HG03460 (cell line): ENCODE results near the gene TACR2.
"Not testable (repeated sequence)": the region's sequence is repeated elsewhere in the genome, so short reads cannot be mapped to it uniquely, and the experiment has no call there.

Source experiments
- ATAC-seq: cut with Tn5 transposase; IDR thresholded peaks from one replicate; pipeline ENCODE4 v1.9.1; 2021; ENCODE audit not compliant: unreplicated experiment

The TACR2 gene

GRCh38 chr10:69451209-69451783, 34.6 kb upstream of the TACR2 start, which contains the start of gene TSPAN15:
Gene TSPAN15 (plus strand): TSS chr10:69451465. CDS start chr10:69451595, 130 bp downstream.
- ATAC-seq = peak; percentile 84

GRCh38 chr10:69450395-69450794, 33.7 kb upstream of the TACR2 start:
- not testable (repeated sequence) for ATAC-seq

- ATAC-seq = no peak
These were observed 33.1 kb upstream of the TACR2 start for GRCh38 chr10:69449841-69450240.

- ATAC-seq = no peak
These were observed 30.0 kb upstream of the TACR2 start for GRCh38 chr10:69446650-69447151.

GRCh38 chr10:69446229-69446628, 29.5 kb upstream of the TACR2 start:
- ATAC-seq = no peak

- no peak for ATAC-seq
These were observed 28.3 kb upstream of the TACR2 start for GRCh38 chr10:69445041-69445440.

GRCh38 chr10:69443354-69443753, 26.6 kb upstream of the TACR2 start:
- ATAC-seq = no peak

- no peak for ATAC-seq
These were observed 23.2 kb upstream of the TACR2 start for GRCh38 chr10:69439813-69440506.

GRCh38 chr10:69439350-69439739, 22.6 kb upstream of the TACR2 start:
- no peak for ATAC-seq

- ATAC-seq = no peak
These were observed 22.0 kb upstream of the TACR2 start for GRCh38 chr10:69438536-69439349.

GRCh38 chr10:69437321-69438259, 20.9 kb upstream of the TACR2 start:
- no peak for ATAC-seq

GRCh38 chr10:69435966-69436520, 19.3 kb upstream of the TACR2 start:
- no peak for ATAC-seq

GRCh38 chr10:69434926-69435325, 18.2 kb upstream of the TACR2 start:
- ATAC-seq = no peak

- no peak for ATAC-seq
These were observed 17.5 kb upstream of the TACR2 start for GRCh38 chr10:69434169-69434568.

GRCh38 chr10:69428165-69428564, 11.4 kb upstream of the TACR2 start:
- no peak for ATAC-seq

- no peak for ATAC-seq
These were observed 9.6 kb upstream of the TACR2 start for GRCh38 chr10:69426376-69426727.

GRCh38 chr10:69425511-69426298, 9.0 kb upstream of the TACR2 start:
- no peak for ATAC-seq

GRCh38 chr10:69425041-69425440, 8.3 kb upstream of the TACR2 start:
- no peak for ATAC-seq

GRCh38 chr10:69422676-69423075, 6.0 kb upstream of the TACR2 start:
- ATAC-seq = no peak
